ENCODE results near the gene EIF6. TPM values are rescaled to one million over a fixed set of nuclear protein-coding genes. Genes with fewer than 3 reads are reported as not detected.
A peak's percentile ranks its signal among the peaks of the same experiment; 100 is the strongest.

Gene EIF6
- total RNA-seq, 1 donor: 120 TPM

- H3K4me3 ChIP-seq (ENCODE audit: low read depth, low read length): no peak overlapping the region
- peak; percentile 67 for DNase-seq (ENCODE audit: low read depth)
- no peak for TF ChIP-seq CTCF (IDR thresholded peaks at IDR 0.05; ENCODE audit: insufficient read depth, low read length)
Measured at GRCh38 chr20:35232575-35232974, 52.0 kb downstream of the EIF6 start.

Other genes with a start within 250 kb of the EIF6 start
- 53.0 and 91.7 TPM in 2 replicates for gene TRPC4AP, start 192.0 kb downstream of the EIF6 start, total RNA-seq (ENCODE audit: low replicate concordance)
- gene EDEM2, start 137.4 kb downstream of the EIF6 start, total RNA-seq (ENCODE audit: low replicate concordance): 16.7 and 34.1 TPM in 2 replicates
- 62.2 and 106 TPM in 2 replicates for gene PROCR, start 112.7 kb downstream of the EIF6 start, total RNA-seq (ENCODE audit: low replicate concordance)
- gene MMP24, start 58.1 kb downstream of the EIF6 start, total RNA-seq (ENCODE audit: low replicate concordance): 0.16 and 0.81 TPM in 2 replicates
- gene MMP24OS, start 6.7 kb downstream of the EIF6 start, total RNA-seq (ENCODE audit: low replicate concordance): 18.3 and 28.7 TPM in 2 replicates
- gene FAM83C, start 7.7 kb upstream of the EIF6 start, total RNA-seq (ENCODE audit: low replicate concordance): not detected in 2 replicates
- gene UQCC1, start 127.2 kb upstream of the EIF6 start, total RNA-seq (ENCODE audit: low replicate concordance): 24.4 and 26.9 TPM in 2 replicates
- 4.8 and 27.6 TPM in 2 replicates for gene GDF5, start 153.5 kb upstream of the EIF6 start, total RNA-seq (ENCODE audit: low replicate concordance)
- gene CEP250, start 170.8 kb upstream of the EIF6 start, total RNA-seq (ENCODE audit: low replicate concordance): 22.0 and 66.7 TPM in 2 replicates
- gene C20orf173, start 244.9 kb upstream of the EIF6 start, total RNA-seq (ENCODE audit: low replicate concordance): not detected in 2 replicates

Measured in fibroblast of the aortic adventitia (primary cell).